ENCODE data around the gene NOTCH2.

DNA sequence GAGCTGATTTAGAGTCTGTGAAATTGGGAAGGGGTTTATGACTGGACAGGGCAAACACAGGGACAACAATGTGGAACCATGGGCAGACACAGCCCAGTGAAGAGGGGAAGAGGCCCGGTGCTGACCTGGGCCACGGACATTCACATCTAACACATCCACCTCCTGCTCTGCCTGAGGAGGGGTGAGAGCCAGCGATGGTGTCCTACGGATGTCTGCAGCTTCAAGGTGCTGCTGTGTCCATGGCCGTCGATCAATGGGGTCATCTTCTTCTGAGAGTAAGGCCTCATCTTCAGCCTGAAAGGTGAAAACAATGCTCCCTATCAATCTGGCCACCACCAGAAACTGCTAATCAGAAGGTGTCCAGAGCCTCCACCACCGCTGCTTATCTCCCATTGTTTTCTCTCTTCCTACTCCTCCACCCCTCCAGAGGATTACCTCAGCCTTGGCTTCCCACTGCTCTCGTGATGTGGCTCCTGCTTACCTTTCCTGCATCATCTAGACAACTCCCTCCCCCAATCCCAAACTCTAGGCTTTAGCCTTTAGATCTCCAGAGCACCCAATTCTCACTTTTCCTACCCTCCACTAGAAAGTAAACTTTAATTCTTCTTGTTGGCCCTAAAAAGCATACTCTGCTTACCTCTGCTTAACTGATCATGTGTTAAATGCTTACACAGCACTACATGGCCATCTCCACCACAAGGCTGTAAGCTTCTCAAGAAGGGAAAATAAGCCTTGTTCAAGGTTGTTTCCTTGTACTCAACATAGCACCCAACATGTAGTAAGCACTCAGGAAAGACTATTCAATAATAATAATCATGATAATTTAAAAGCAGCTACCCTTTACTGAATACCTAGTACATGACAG, 149.1 kb downstream of the NOTCH2 start:
- TF ChIP-seq, protein P1, sequence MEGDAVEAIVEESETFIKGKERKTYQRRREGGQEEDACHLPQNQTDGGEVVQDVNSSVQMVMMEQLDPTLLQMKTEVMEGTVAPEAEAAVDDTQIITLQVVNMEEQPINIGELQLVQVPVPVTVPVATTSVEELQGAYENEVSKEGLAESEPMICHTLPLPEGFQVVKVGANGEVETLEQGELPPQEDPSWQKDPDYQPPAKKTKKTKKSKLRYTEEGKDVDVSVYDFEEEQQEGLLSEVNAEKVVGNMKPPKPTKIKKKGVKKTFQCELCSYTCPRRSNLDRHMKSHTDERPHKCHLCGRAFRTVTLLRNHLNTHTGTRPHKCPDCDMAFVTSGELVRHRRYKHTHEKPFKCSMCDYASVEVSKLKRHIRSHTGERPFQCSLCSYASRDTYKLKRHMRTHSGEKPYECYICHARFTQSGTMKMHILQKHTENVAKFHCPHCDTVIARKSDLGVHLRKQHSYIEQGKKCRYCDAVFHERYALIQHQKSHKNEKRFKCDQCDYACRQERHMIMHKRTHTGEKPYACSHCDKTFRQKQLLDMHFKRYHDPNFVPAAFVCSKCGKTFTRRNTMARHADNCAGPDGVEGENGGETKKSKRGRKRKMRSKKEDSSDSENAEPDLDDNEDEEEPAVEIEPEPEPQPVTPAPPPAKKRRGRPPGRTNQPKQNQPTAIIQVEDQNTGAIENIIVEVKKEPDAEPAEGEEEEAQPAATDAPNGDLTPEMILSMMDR (IDR thresholded peaks at IDR 0.05), result no peak
- TF ChIP-seq EZH2phosphoT487 (IDR thresholded peaks at IDR 0.05), result no peak
